Common myeloid progenitor, CD34-positive (primary cell): Measurements from ENCODE around the gene PRDX4.
A peak's percentile ranks its signal among the peaks of the same experiment; 100 is the strongest.

Source experiments
- CTCF ChIA-PET: fragments of 350-600 bp; sonication (Branson Sonifier 250); formaldehyde crosslinking; loops from one replicate; lab custom pipeline; 2021; ENCODE audit warnings: antibody characterized with exemption; lab: Charles Lee
- POLR2A ChIA-PET: fragments of 350-600 bp; sonication (Branson Sonifier 250); formaldehyde crosslinking; loops from one replicate; lab custom pipeline; 2021; ENCODE audit warnings: antibody characterized with exemption; lab: Charles Lee
- DNase-seq, 3 donors: peaks; one replicate each; pipeline versions ENCODE4 v3.0.0 to v3.0.0-alpha.2; 2013
- H3K27ac ChIP-seq, 2 experiments: 1 replicate in 1 of 2; 2 replicates in 1 of 2; pipeline ENCODE4 v1.7.0; 2013; ENCODE audit warnings: inconsistent platforms in 2 of 2, low read length in 2 of 2, mild to moderate bottlenecking in 2 of 2, low read depth in 1 of 2, moderate library complexity in 1 of 2; ENCODE audit not compliant: severe bottlenecking in 2 of 2, insufficient read depth in 1 of 2, poor library complexity in 1 of 2
- H3K27me3 ChIP-seq, 5 experiments: replicated peaks in 2 of 5; 1 replicate in 3 of 5; 2 replicates in 2 of 5; pipeline versions ENCODE4 v1.6.1 to v1.7.0; 2013; ENCODE audit warnings: low read length in 4 of 5, mild to moderate bottlenecking in 2 of 5, moderate library complexity in 2 of 5, inconsistent platforms in 1 of 5; ENCODE audit not compliant: insufficient read depth in 5 of 5, control insufficient read depth in 4 of 5
- H3K36me3 ChIP-seq, 4 experiments: 1 replicate in 2 of 4; 2 replicates in 2 of 4; pipeline versions ENCODE4 v1.6.1 to v1.7.0; 2013; ENCODE audit warnings: low read length in 3 of 4, control low read depth in 1 of 4, mild to moderate bottlenecking in 1 of 4; ENCODE audit not compliant: control insufficient read depth in 4 of 4, insufficient read depth in 4 of 4
- H3K4me1 ChIP-seq, 4 experiments: 1 replicate in 3 of 4; 2 replicates in 1 of 4; pipeline versions ENCODE4 v1.6.1 to v1.7.1; 2013; ENCODE audit warnings: low read length in 3 of 4, mild to moderate bottlenecking in 3 of 4, control low read depth in 1 of 4, inconsistent platforms in 1 of 4, moderate library complexity in 1 of 4; ENCODE audit not compliant: control insufficient read depth in 4 of 4, insufficient read depth in 4 of 4; ENCODE audit errors: control extremely low read depth in 1 of 4
- H3K4me3 ChIP-seq, 7 experiments: 1 replicate in 4 of 7; 2 replicates in 3 of 7; pipeline versions ENCODE4 v1.5.1 to v1.7.0; 2013; ENCODE audit warnings: mild to moderate bottlenecking in 7 of 7, low read length in 6 of 7, moderate library complexity in 6 of 7, inconsistent platforms in 2 of 7, low read depth in 2 of 7, control low read depth in 1 of 7; ENCODE audit not compliant: insufficient read depth in 4 of 7, control insufficient read depth in 1 of 7; ENCODE audit errors: extremely low read depth in 1 of 7
- H3K9me3 ChIP-seq, 5 experiments: 1 replicate in 4 of 5; 2 replicates in 1 of 5; pipeline versions ENCODE4 v1.6.1 to v1.7.1; 2013; ENCODE audit warnings: low read length in 4 of 5, mild to moderate bottlenecking in 2 of 5, inconsistent platforms in 1 of 5, low read depth in 1 of 5, moderate library complexity in 1 of 5; ENCODE audit not compliant: control insufficient read depth in 4 of 5, insufficient read depth in 2 of 5; ENCODE audit errors: control extremely low read depth in 1 of 5
- WGBS: methylation state at CpG from one replicate; pipeline ENCODE4 v1.1.5; 2013; ENCODE audit not compliant: insufficient coverage; 5-methylcytosine and 5-hydroxymethylcytosine counted together

The PRDX4 gene

DNA sequence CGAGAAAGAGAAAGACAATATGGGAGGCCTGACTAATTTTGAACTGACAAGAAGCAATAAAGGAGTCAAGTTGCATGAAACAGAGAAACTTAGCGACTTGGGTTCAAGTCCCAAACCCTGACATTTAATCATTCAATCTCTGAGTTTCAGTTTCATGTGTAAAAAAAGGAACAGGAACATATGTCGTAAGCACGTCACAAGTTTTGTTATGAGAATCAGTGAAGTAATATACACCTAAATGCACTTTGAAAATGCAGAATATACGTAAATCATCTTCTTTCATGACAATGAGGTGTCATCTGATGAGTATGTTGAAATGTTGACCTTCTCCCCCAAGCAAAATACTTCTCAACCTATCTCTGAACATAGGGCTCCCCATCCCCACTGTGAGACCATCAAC is 65.4 kb downstream of the PRDX4 start:
- Histone ChIP-seq H3K36me3 (peaks cover 2 to 13% (median 3%) of the 10 kb centered on the region in 4 experiments), H3K27ac (no peak overlapping the region), H3K4me1 (no peaks in the 10 kb centered on the region), H3K27me3 (no peaks in the 10 kb centered on the region), H3K9me3 (no peaks in the 10 kb centered on the region), H3K4me3 (no peak overlapping the region)
- 58% methylated on average over 2 of the region's 5 CpGs for WGBS
- ChIA-PET POLR2A (no interaction called here), CTCF (interaction anchor here (0.6 kb wide), 1 partner anchor 11 kb away, joined by 3 read pairs; no protein-coding TSS in a partner anchor)
- peak in 2 of 3 donors; percentile 1 to 6 for DNase-seq
